K562 (cell line): ENCODE measurements around the gene DYNLT4. TPM values are rescaled to one million over a fixed set of nuclear protein-coding genes. Genes with fewer than 3 reads are reported as not detected.

Experiments used
- CGGBP1 ChIP-seq: fragments of 250-450 bp; sonication (Bioruptor Pico); IDR thresholded peaks from 2 replicates; pipeline ENCODE4 v1.9.0; 2021; ENCODE audit warnings: mild to moderate bottlenecking
- CHCHD3 ChIP-seq: fragments of 250-450 bp; sonication (Bioruptor Pico); IDR thresholded peaks from 2 replicates; pipeline ENCODE4 v2.1.2; 2022; ENCODE audit warnings: mild to moderate bottlenecking
- EGR1 ChIP-seq: fragments of 450-650 bp; conservative IDR thresholded peaks from 2 replicates; pipeline ENCODE4 v1.6.1; 2017; ENCODE audit warnings: mild to moderate bottlenecking
- ELF1 ChIP-seq: fragments of 200-800 bp; sonication (Bioruptor generic); IDR thresholded peaks from 2 replicates; pipeline ENCODE4 v1.6.1; 2016; ENCODE audit warnings: missing genetic modification characterization, missing compliant biosample characterization
- FIP1L1 ChIP-seq: fragments of 200-400 bp; formaldehyde crosslinking; IDR thresholded peaks from 2 replicates; pipeline ENCODE4 v1.6.1; 2018; ENCODE audit warnings: mild to moderate bottlenecking, low read depth, low read length; ENCODE audit not compliant: poor library complexity, severe bottlenecking
- GMEB1 ChIP-seq: fragments of 250-450 bp; sonication (Bioruptor Pico); IDR thresholded peaks from 2 replicates; pipeline ENCODE4 v1.4.0; 2020; ENCODE audit warnings: mild to moderate bottlenecking
- HOMEZ ChIP-seq: fragments of 250-450 bp; sonication (Bioruptor Pico); IDR thresholded peaks from 2 replicates; pipeline ENCODE4 v1.4.0; 2020; ENCODE audit warnings: mild to moderate bottlenecking, moderate library complexity
- KAT8 ChIP-seq: fragments of 450-650 bp; IDR thresholded peaks from 2 replicates; pipeline ENCODE4 v1.6.1; 2016; ENCODE audit warnings: low read depth, mild to moderate bottlenecking
- MTA2 ChIP-seq: fragments of 450-650 bp; IDR thresholded peaks from 2 replicates; pipeline ENCODE4 v1.6.1; 2016; ENCODE audit warnings: low read depth
- MTA3 ChIP-seq: fragments of 450-650 bp; formaldehyde crosslinking; IDR thresholded peaks from 2 replicates; pipeline ENCODE4 v1.6.1; 2017; ENCODE audit warnings: mild to moderate bottlenecking, borderline replicate concordance
- POLR2AphosphoS5 ChIP-seq: IDR thresholded peaks from 2 replicates; pipeline ENCODE4 v1.6.1; 2011; ENCODE audit warnings: mild to moderate bottlenecking, low read depth, low read length, moderate library complexity; ENCODE audit not compliant: control insufficient read depth, insufficient read depth
- SIN3B ChIP-seq: fragments of 450-650 bp; IDR thresholded peaks from 2 replicates; pipeline ENCODE4 v1.6.1; 2017; ENCODE audit warnings: low read depth, mild to moderate bottlenecking, moderate library complexity
- SMARCA5 ChIP-seq: fragments of 450-650 bp; IDR thresholded peaks from 2 replicates; pipeline ENCODE4 v1.6.1; 2016
- SNIP1 ChIP-seq: fragments of 450-650 bp; IDR thresholded peaks from 2 replicates; pipeline ENCODE4 v1.7.1; 2017; ENCODE audit warnings: low read depth, mild to moderate bottlenecking
- TBP ChIP-seq: optimal IDR thresholded peaks from 2 replicates; pipeline ENCODE3; 2011; ENCODE audit warnings: low read depth, low read length, improper control_type of control experiment
- ZBED1 ChIP-seq: IDR thresholded peaks from 2 replicates; pipeline ENCODE4 v1.6.1; 2014
- ZNF224 ChIP-seq: sonication (generic); formaldehyde crosslinking; IDR thresholded peaks from 2 replicates; pipeline ENCODE4 v1.8.0; 2022; ENCODE audit warnings: mild to moderate bottlenecking, missing genetic modification reagents
- ZNF354B ChIP-seq: fragments of 250-450 bp; sonication (Bioruptor Pico); IDR thresholded peaks from 2 replicates; pipeline ENCODE4 v1.4.0; 2020
- ZNF408 ChIP-seq: fragments of 250-450 bp; sonication (Bioruptor Pico); IDR thresholded peaks from 2 replicates; pipeline ENCODE4 v1.4.0; 2020; ENCODE audit warnings: low read depth, mild to moderate bottlenecking, moderate library complexity
- ZNF518B ChIP-seq: fragments of 250-450 bp; sonication (Bioruptor Pico); IDR thresholded peaks from 2 replicates; pipeline ENCODE4 v1.5.0; 2021; ENCODE audit warnings: mild to moderate bottlenecking, moderate library complexity
- ZNF655 ChIP-seq: fragments of 250-450 bp; sonication (Bioruptor Pico); IDR thresholded peaks from 2 replicates; pipeline ENCODE4 v1.5.0; 2021
- ZNF830 ChIP-seq: fragments of 250-450 bp; sonication (Bioruptor Pico); IDR thresholded peaks from 2 replicates; pipeline ENCODE4 v1.5.0; 2021; ENCODE audit warnings: mild to moderate bottlenecking
- polyA plus RNA-seq, 8 experiments: library from polyadenylated mRNA; depleted of rRNA in 4 of 8; stranded (reverse) in 5 of 8; unstranded in 3 of 8; fragments of >200 nt; fragmentation: Nextera tagmentation in 2 of 8; fragmentation: Illumina TruSeq in 1 of 8; extraction: Ambion mirVana in 2 of 8; extraction: Trizol in 1 of 8; gene quantifications; 2 replicates each; pipeline versions ENCODE4 v1.2.1 to v1.2.3, GENCODE V29; 2011 to 2014; ENCODE audit warnings: inconsistent platforms in 1 of 8, missing spikeins in 1 of 8
- total RNA-seq, 7 experiments: library from RNA; depleted of rRNA in 6 of 7; stranded (reverse); fragments of >200 nt in 6 of 7; fragmentation: Illumina TruSeq in 2 of 7; extraction: Trizol in 2 of 7; gene quantifications; 2 replicates each; pipeline versions ENCODE4 v1.2.1 to v1.2.3, GENCODE V29; 2011 to 2021; ENCODE audit warnings: low replicate concordance in 1 of 7

The DYNLT4 gene
- total and polyA plus RNA-seq, 9 of the 15 experiments (the other 6 are each of a cell fraction or from before 2014, with no cell fraction given) = 0.29 to 0.73 TPM; not detected in 7

GRCh38 chr1:44819608-44820327 is 12.6 kb upstream of the DYNLT4 start (continued):
- TF ChIP-seq FIP1L1 (no peak), ZNF354B (CRISPR knock-in tag) (no peak), CGGBP1 (CRISPR knock-in tag) (peak; percentile 99), MTA3 (peak; percentile 100), CHCHD3 (CRISPR knock-in tag) (peak; percentile 98), KAT8 (no peak), ZNF518B (peak; percentile 73; the same call in 1 of the 2 replicates), POLR2AphosphoS5 (peak; percentile 100), SNIP1 (peak; percentile 69), HOMEZ (CRISPR knock-in tag) (no peak), MTA2 (peak; percentile 32; the same call in 1 of the 2 replicates), TBP (peak; percentile 100), ELF1 (tag) (peak; percentile 93), SMARCA5 (no peak), SIN3B (no peak), ZBED1 (peak; percentile 99), ZNF830 (0 out of 2 replicates have a peak, but pooled peaks have one; percentile 40), ZNF655 (CRISPR knock-in tag) (peak; percentile 89; the same call in 1 of the 2 replicates), EGR1 (peak; percentile 27; the same call in 1 of the 2 replicates), ZNF224 (CRISPR knock-in tag) (no peak; the same call in 1 of the 2 replicates), ZNF408 (no peak), GMEB1 (CRISPR knock-in tag) (no peak)
